AG09309 (cell line): ENCODE results near the gene HNRNPA1.

Source experiments
- DNase-seq: peaks from one replicate; pipeline ENCODE4 v3.0.0-alpha.2; 2010; ENCODE audit warnings: low read depth
- H3K4me3 ChIP-seq: 2 replicates; pipeline ENCODE4 v1.5.1; 2011; ENCODE audit warnings: mild to moderate bottlenecking, low read depth, low read length, moderate library complexity; ENCODE audit not compliant: control insufficient read depth
- TF ChIP-seq, protein P1 (sequence below): IDR thresholded peaks from 2 replicates; pipeline ENCODE4 v1.5.1; 2011; ENCODE audit warnings: mild to moderate bottlenecking, low read depth, low read length, inconsistent platforms; ENCODE audit not compliant: insufficient read depth, control insufficient read depth; ENCODE audit errors: missing control alignments

The HNRNPA1 gene

GRCh38 chr12:54259194-54260011 lies 21.1 kb upstream of the HNRNPA1 start:
- H3K4me3 ChIP-seq, result peak overlapping the region; percentile 38
- TF ChIP-seq, protein P1, sequence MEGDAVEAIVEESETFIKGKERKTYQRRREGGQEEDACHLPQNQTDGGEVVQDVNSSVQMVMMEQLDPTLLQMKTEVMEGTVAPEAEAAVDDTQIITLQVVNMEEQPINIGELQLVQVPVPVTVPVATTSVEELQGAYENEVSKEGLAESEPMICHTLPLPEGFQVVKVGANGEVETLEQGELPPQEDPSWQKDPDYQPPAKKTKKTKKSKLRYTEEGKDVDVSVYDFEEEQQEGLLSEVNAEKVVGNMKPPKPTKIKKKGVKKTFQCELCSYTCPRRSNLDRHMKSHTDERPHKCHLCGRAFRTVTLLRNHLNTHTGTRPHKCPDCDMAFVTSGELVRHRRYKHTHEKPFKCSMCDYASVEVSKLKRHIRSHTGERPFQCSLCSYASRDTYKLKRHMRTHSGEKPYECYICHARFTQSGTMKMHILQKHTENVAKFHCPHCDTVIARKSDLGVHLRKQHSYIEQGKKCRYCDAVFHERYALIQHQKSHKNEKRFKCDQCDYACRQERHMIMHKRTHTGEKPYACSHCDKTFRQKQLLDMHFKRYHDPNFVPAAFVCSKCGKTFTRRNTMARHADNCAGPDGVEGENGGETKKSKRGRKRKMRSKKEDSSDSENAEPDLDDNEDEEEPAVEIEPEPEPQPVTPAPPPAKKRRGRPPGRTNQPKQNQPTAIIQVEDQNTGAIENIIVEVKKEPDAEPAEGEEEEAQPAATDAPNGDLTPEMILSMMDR, result no peak
- peak; percentile 65 for DNase-seq

GRCh38 chr12:54261815-54262402 lies 18.6 kb upstream of the HNRNPA1 start:
- TF ChIP-seq, protein P1, result no peak
- DNase-seq, result no peak
- no peak overlapping the region for H3K4me3 ChIP-seq

DNA sequence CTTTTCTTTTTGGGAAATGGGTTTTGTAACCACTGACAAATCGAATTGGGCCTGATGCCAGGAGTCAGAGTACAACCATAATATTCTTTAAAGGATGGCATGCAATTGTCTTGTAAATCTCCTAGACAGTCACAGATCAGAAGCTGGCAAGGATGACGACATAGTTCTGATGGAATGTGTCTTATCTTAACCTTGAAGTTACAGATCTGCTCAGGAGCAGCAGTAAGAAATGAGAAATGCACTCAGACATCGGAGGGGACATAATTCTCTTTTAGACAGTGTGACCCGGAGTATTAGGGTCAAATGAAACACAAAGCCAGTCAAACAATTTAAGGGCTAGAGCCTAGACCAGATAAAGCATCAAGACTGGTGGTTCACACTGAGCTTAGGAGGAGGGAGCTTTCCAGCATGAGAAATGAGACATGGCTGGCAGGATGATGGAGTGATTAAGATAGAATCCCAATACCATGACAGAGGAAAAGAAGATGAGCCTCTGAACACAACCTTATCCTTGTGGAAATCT lies 18.1 kb upstream of the HNRNPA1 start:
- no peak overlapping the region for H3K4me3 ChIP-seq
- DNase-seq, result no peak
- TF ChIP-seq, protein P1, result no peak

DNA sequence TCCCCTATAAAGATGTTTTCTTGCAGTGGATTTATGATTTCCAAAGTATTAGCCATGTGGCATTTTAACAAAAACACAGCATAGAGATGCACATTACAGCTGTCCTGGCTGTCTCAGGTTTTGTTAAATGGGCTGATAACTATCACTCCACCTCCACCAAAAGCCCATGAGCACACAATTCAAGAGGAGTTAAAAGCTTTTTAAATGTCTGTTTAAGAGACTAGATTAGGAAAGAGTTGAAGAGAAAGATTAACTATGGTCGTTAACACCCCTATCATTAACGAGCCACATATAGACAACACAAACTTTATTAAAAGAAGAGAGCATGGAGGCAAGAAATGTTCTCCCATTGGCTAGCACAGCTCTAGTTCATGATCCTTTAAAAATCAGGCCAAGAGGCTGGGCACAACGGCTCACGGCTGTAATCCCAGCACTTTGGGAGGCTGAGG lies 15.1 kb upstream of the HNRNPA1 start:
- DNase-seq, result no peak

GRCh38 chr12:54266852-54267251 lies 13.7 kb upstream of the HNRNPA1 start:
- H3K4me3 ChIP-seq, result no peak overlapping the region
- TF ChIP-seq, protein P1, result no peak
- DNase-seq, result no peak

More for the DNA sequence above, 15.1 kb upstream of the HNRNPA1 start:
- TF ChIP-seq, protein P1, result no peak
- no peak overlapping the region for H3K4me3 ChIP-seq

DNA sequence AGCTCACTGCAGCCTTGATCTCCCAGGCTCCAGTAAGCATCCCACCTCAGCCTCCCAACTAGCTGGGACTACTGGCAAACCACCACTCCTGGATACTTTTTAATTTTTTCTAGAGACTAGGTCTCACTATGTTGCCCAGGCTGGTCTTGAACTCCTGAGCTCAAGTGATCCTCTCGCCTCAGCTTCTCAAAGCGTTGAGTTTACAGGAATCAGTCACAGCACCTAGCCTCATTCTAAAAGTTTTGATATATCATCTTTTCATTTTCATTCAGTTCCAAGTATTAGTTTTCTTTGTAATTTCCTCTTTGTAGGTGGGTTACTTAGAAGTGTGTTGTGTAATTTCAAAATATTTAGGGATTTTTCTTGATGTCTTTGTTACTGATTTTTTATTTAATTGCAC lies 10.2 kb upstream of the HNRNPA1 start:
- TF ChIP-seq, protein P1, result no peak
- no peak overlapping the region for H3K4me3 ChIP-seq
- DNase-seq, result no peak
